ENCODE results near the gene TTC7B. TPM values are rescaled to one million over a fixed set of nuclear protein-coding genes. Genes with fewer than 3 reads are reported as not detected.

The TTC7B gene
- total RNA-seq, 1 experiment from 2014 or later: 18.0 TPM

- no peak for DNase-seq (ENCODE audit: low read depth)
Observed at GRCh38 chr14:90703841-90704737, 112.1 kb downstream of the TTC7B start.

GRCh38 chr14:90700933-90701776 is 115.1 kb downstream of the TTC7B start:
- DNase-seq (ENCODE audit: low read depth): no peak

GRCh38 chr14:90699016-90699415 is 117.2 kb downstream of the TTC7B start:
- no peak for DNase-seq (ENCODE audit: low read depth)

- peak; percentile 68 for DNase-seq (ENCODE audit: low read depth)
Observed at GRCh38 chr14:90698379-90698869, 117.8 kb downstream of the TTC7B start.

GRCh38 chr14:90697577-90698206 is 118.5 kb downstream of the TTC7B start:
- peak; percentile 64 for DNase-seq (ENCODE audit: low read depth)

- no peak for DNase-seq (ENCODE audit: low read depth)
Observed at GRCh38 chr14:90697132-90697531, 119.1 kb downstream of the TTC7B start.

- DNase-seq (ENCODE audit: low read depth): no peak
Observed at GRCh38 chr14:90696720-90697119, 119.5 kb downstream of the TTC7B start.

GRCh38 chr14:90695997-90696660 is 120.1 kb downstream of the TTC7B start:
- DNase-seq (ENCODE audit: low read depth): no peak

GRCh38 chr14:90693413-90693812 is 122.8 kb downstream of the TTC7B start:
- no peak for DNase-seq (ENCODE audit: low read depth)

- DNase-seq (ENCODE audit: low read depth): no peak
Observed at GRCh38 chr14:90692826-90693225, 123.4 kb downstream of the TTC7B start.

GRCh38 chr14:90692061-90692460 is 124.2 kb downstream of the TTC7B start:
- no peak for DNase-seq (ENCODE audit: low read depth)

GRCh38 chr14:90691627-90692026 is 124.6 kb downstream of the TTC7B start:
- DNase-seq (ENCODE audit: low read depth): no peak

- DNase-seq (ENCODE audit: low read depth): no peak
Observed at GRCh38 chr14:90687680-90688079, 128.6 kb downstream of the TTC7B start.

GRCh38 chr14:90682615-90683014 is 133.6 kb downstream of the TTC7B start:
- no peak for DNase-seq (ENCODE audit: low read depth)

GRCh38 chr14:90681929-90682328 is 134.3 kb downstream of the TTC7B start:
- no peak for DNase-seq (ENCODE audit: low read depth)

GRCh38 chr14:90678846-90679362 is 137.3 kb downstream of the TTC7B start:
- no peak for DNase-seq (ENCODE audit: low read depth)

- no peak for DNase-seq (ENCODE audit: low read depth)
Observed at GRCh38 chr14:90678420-90678819, 137.8 kb downstream of the TTC7B start.

- peak; percentile 44 for DNase-seq (ENCODE audit: low read depth)
Observed at GRCh38 chr14:90677484-90678050, 138.7 kb downstream of the TTC7B start.

GRCh38 chr14:90676912-90677311 is 139.3 kb downstream of the TTC7B start:
- no peak for DNase-seq (ENCODE audit: low read depth)

GRCh38 chr14:90676356-90676755 is 139.9 kb downstream of the TTC7B start:
- no peak for DNase-seq (ENCODE audit: low read depth)

- peak; percentile 69 for DNase-seq (ENCODE audit: low read depth)
Observed at GRCh38 chr14:90675399-90675798, 140.8 kb downstream of the TTC7B start.
